Measurements from ENCODE around the gene DDO. TPM values are rescaled to one million over a fixed set of nuclear protein-coding genes. Genes with fewer than 3 reads are reported as not detected.

Gene DDO
- total and polyA plus RNA-seq, 9 of the 15 experiments (the other 6 are each of a cell fraction or from before 2014, with no cell fraction given), result not detected

DNA sequence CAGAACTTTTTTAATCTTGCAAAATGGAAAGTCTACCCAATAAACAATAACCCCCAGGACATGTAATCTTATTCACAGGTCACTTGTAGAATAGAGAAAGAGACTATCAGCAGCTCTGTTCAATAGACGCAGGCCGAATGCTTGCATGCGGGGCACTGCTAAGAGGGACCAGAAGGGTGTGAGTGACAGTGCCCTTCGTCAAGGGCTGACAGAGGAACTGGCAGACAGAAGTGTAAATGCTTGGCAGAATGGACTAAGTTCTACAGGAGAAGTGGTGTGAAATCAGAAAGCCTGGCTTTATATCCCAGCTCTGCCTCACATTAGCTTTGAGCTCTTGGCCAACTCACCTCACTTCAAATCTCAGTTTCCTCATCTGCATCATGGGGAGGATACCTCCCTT lies 21.0 kb downstream of the DDO start:
- no peaks in the 10 kb centered on the region for H4K20me1 ChIP-seq (replicated peaks; ENCODE audit: control insufficient read depth, insufficient read depth, low read length)
- H3K4me1 ChIP-seq (replicated peaks in 1 of 2; ENCODE audit: control insufficient read depth in 2 of 2, insufficient read depth in 2 of 2, low read length in 2 of 2), result peaks cover 3 to 9% of the 10 kb centered on the region in 2 experiments; a peak in 4 of 5 replicates
- peaks cover 0 to 17% of the 10 kb centered on the region in 2 experiments; a peak in 2 of 5 replicates for H3K27me3 ChIP-seq (ENCODE audit: control insufficient read depth in 2 of 2, insufficient read depth in 2 of 2, low read length in 2 of 2)
- no peaks in the 10 kb centered on the region for H3K36me3 ChIP-seq (ENCODE audit: control insufficient read depth, insufficient read depth, low read length)
- TF ChIP-seq, protein P1, sequence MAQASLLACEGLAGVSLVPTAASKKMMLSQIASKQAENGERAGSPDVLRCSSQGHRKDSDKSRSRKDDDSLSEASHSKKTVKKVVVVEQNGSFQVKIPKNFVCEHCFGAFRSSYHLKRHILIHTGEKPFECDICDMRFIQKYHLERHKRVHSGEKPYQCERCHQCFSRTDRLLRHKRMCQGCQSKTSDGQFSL (CRISPR knock-in tag; IDR thresholded peaks at IDR 0.05), result no peak
- TF ChIP-seq, protein P1 (tag; IDR thresholded peaks at IDR 0.05), result no peak
- TF ChIP-seq KHSRP (IDR thresholded peaks at IDR 0.05) (no peak), KLF13 (tag; IDR thresholded peaks at IDR 0.05; ENCODE audit: borderline replicate concordance, low read depth) (no peak), GTF2F1 (IDR thresholded peaks at IDR 0.05; ENCODE audit: low read depth, low read length) (no peak), SREBF2 (CRISPR knock-in tag; IDR thresholded peaks at IDR 0.05) (no peak), ZSCAN29 (IDR thresholded peaks at IDR 0.05) (no peak)
- no peak overlapping the region for H3K9ac ChIP-seq (ENCODE audit: insufficient read depth in 1 of 2, low read depth in 2 of 2, low read length in 2 of 2)
- ChIA-PET POLR2A (no interaction called here), CTCF (ENCODE audit: low intra/inter-chr PET ratio) (interaction anchor here (1.0 kb wide), 1 partner anchor 216 kb away, joined by 3 read pairs; no protein-coding TSS in a partner anchor)
- no peaks in the 10 kb centered on the region for H3K9me3 ChIP-seq (replicated peaks; ENCODE audit: control insufficient read depth, insufficient read depth, low read depth, low read length)
- ATAC-seq (no peak), FAIRE-seq (no peak), DNase-seq (ENCODE audit: extremely low read depth in 1 of 4, low spot score in 3 of 4) (no peak)
- H3K79me2 ChIP-seq (ENCODE audit: control insufficient read depth, insufficient read depth, low read length), result no peaks in the 10 kb centered on the region
- H3K9me1 ChIP-seq (ENCODE audit: control insufficient read depth, insufficient read depth, low read length), result no peaks in the 10 kb centered on the region
- H3K27ac ChIP-seq (ENCODE audit: extremely low read depth, low read depth, low read length), result no peak overlapping the region
- H3K4me2 ChIP-seq (ENCODE audit: insufficient read depth, low read length), result no peak overlapping the region
- 4% methylated on average over 4 of the region's 4 CpGs for WGBS (ENCODE audit: insufficient coverage, low coverage, missing lambda C conversion rate)
- no peak overlapping the region for H2AFZ ChIP-seq (ENCODE audit: low read depth, low read length)
- in situ Hi-C loops (cut with MboI) (loop anchor here (5.0 to 25.0 kb wide), 4 partner anchors 220 to 857 kb away; partner anchors contain the start of gene WASF1), intact Hi-C loops (cut with micrococcal nuclease) (loop anchor here (5.0 to 10.0 kb wide), 3 partner anchors 357 to 867 kb away; no protein-coding TSS in a partner anchor)
- no peak overlapping the region for H3K4me3 ChIP-seq
- no TSS peak for BruUV-seq (replicated peaks)
